Body of pancreas (tissue), 4 donors: ENCODE data around the gene CYP1B1.

Experiments used
- CTCF ChIP-seq, 7 experiments: fragments of 450-650 bp in 4 of 7; fragments of 200-600 bp in 3 of 7; sonication (generic) in 3 of 7; IDR thresholded peaks; one replicate each; pipeline ENCODE4 v1.5.1; 2016 to 2019; ENCODE audit warnings: antibody characterized with exemption in 7 of 7
- POLR2A ChIP-seq, 3 donors: fragments of 450-650 bp; IDR thresholded peaks; one replicate each; pipeline ENCODE4 v1.6.1; 2016; ENCODE audit warnings: antibody characterized with exemption in 3 of 3, mild to moderate bottlenecking in 2 of 3

- TF ChIP-seq CTCF (IDR thresholded peaks at IDR 0.05) (no peak), POLR2A (IDR thresholded peaks at IDR 0.05) (no peak)
These were observed 48.0 kb upstream of the CYP1B1 start for GRCh38 chr2:38123911-38124310.
